Osteocyte (in vitro differentiated cells): Measurements from ENCODE around the gene PRKCI. TPM values are rescaled to one million over a fixed set of nuclear protein-coding genes. Genes with fewer than 3 reads are reported as not detected.
"Not testable (repeated sequence)": the region's sequence is repeated elsewhere in the genome, so short reads cannot be mapped to it uniquely, and the experiment has no call there.

Experiments
- DNase-seq: peaks from one replicate; pipeline ENCODE4 v3.0.0; 2021; ENCODE audit warnings: mixed read lengths; ENCODE audit not compliant: unreplicated experiment; ENCODE audit errors: extremely low spot score
- H3K27ac Mint-ChIP-seq: one replicate; pipeline ENCODE4 v1.8.0; 2021; ENCODE audit warnings: mild to moderate bottlenecking, mixed read lengths; ENCODE audit not compliant: unreplicated experiment
- H3K27me3 Mint-ChIP-seq: one replicate; pipeline ENCODE4 v1.8.0; 2021; ENCODE audit warnings: mixed read lengths; ENCODE audit not compliant: unreplicated experiment
- H3K36me3 Mint-ChIP-seq: one replicate; pipeline ENCODE4 v1.8.0; 2021; ENCODE audit warnings: mixed read lengths; ENCODE audit not compliant: unreplicated experiment
- H3K4me1 Mint-ChIP-seq: one replicate; pipeline ENCODE4 v1.8.0; 2021; ENCODE audit warnings: mixed read lengths; ENCODE audit not compliant: unreplicated experiment
- H3K4me3 Mint-ChIP-seq: one replicate; pipeline ENCODE4 v1.8.0; 2021; ENCODE audit warnings: mild to moderate bottlenecking, moderate library complexity, mixed read lengths; ENCODE audit not compliant: unreplicated experiment
- H3K9me3 Mint-ChIP-seq: one replicate; pipeline ENCODE4 v1.8.0; 2021; ENCODE audit warnings: mixed read lengths; ENCODE audit not compliant: unreplicated experiment
- total RNA-seq: library from RNA; stranded (reverse); gene quantifications from 2 replicates; pipeline ENCODE4 v1.2.1, GENCODE V29; 2021
- TF ChIP-seq, protein P1 (sequence below): fragments of 200-600 bp; sonication (generic); IDR thresholded peaks from 2 replicates; pipeline ENCODE4 v1.5.0; 2021; ENCODE audit warnings: antibody characterized with exemption, mild to moderate bottlenecking, moderate library complexity

Gene PRKCI
- total RNA-seq, 1 donor from 2014 or later = 48.0 TPM

DNA sequence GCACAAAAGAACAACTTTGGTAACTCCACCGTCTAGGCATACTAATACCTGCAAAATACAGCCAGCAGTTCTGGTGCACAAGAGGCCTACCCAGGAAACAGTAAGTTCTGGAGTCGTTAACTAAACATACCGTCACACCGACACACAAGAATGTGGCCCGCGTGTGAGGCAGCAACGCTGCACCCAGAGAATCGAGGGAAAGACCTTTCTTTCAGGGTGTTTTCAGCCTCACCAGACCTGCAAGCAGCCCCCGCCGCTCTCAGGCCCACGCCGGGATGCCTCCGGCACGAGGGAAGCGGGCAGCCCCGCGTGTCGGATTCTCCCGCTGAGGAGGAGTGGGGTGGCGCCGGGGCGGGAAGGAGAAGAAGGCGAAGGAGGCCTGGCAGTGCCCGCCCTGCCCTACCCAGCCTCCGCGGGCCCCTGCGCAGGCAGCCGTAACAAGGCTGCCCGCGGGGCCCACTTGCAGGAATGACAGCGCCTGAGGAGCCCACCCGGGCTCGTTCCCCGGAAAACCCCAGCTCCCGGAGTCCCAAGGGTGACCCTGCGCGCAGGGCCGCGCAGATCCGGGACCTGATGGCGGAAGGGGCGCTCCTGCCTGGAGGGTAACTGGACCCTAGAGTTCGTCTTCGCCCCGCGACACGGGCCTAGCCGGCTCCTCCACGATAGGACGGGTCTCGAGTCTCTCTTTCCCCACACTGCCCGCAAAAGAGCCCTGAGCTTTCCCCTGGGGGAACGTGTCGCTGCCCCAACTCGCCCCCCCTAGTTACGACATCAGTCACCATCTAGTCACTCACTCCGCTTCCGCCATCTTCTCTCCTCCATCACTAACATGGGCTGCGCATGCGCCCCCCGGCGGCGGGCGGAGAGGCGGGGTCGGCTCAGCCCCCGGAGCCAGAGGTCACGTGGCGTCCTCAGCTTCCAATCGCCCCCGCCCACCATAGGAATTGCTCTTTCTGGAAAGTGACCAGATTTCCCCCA, 41.0 kb upstream of the PRKCI start, which contains the start of gene PHC3:
TSS of gene PHC3 (minus strand) at position 826 of the 978 bp plus-strand sequence. CDS start at position 808, 18 bp downstream.
- Mint-ChIP-seq H3K36me3 (peaks cover 9% of the 10 kb centered on the region), H3K27ac (peak within 1 kb of the TSS; percentile 99), H3K27me3 (no peaks in the 10 kb centered on the region), H3K9me3 (no peaks in the 10 kb centered on the region), H3K4me3 (peak within 1 kb of the TSS; percentile 99), H3K4me1 (peaks cover 22% of the 10 kb centered on the region)
- TF ChIP-seq, protein P1, sequence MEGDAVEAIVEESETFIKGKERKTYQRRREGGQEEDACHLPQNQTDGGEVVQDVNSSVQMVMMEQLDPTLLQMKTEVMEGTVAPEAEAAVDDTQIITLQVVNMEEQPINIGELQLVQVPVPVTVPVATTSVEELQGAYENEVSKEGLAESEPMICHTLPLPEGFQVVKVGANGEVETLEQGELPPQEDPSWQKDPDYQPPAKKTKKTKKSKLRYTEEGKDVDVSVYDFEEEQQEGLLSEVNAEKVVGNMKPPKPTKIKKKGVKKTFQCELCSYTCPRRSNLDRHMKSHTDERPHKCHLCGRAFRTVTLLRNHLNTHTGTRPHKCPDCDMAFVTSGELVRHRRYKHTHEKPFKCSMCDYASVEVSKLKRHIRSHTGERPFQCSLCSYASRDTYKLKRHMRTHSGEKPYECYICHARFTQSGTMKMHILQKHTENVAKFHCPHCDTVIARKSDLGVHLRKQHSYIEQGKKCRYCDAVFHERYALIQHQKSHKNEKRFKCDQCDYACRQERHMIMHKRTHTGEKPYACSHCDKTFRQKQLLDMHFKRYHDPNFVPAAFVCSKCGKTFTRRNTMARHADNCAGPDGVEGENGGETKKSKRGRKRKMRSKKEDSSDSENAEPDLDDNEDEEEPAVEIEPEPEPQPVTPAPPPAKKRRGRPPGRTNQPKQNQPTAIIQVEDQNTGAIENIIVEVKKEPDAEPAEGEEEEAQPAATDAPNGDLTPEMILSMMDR = no peak
- DNase-seq = peak; percentile 98

DNA sequence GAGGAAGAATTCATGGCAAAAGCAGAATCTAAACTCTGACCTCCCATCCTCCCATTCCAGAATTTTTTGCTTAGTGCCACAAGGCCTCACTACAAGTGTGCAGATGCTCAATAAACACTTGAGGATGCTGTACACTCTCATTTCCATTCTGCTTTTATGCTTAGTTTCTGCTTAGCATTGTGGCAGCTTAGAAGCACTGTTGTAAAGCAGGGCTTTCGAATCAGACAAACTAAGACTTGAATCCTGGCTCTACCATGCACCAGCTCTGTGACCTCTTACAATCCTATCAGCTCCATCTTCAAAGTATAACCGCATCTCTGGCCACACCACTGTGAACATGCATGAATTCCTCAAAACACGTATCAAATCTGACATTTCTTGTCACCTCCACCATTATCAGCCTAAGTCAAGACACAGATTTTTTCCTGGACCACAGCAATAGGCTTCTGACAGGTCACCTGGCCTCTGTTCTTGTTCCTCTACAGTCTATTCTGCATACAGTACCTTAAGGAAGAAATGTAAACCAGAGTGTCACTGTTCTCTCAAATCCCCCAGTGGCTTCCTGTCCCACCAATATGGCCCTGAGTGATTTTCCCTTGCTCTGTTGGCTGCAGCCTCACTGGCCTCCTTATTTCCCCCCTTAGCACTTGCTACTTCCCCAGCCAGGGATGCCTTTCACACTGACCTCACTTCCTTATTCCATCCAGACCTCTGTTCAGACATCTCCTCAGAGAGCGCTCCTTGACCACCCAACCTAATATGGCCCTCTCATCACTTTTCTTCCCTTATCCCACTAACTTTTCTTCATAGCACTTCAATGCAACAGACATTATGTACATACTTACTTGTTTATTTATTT, 32.6 kb upstream of the PRKCI start:
- H3K9me3 Mint-ChIP-seq = no peaks in the 10 kb centered on the region
- no peak overlapping the region for H3K4me3 Mint-ChIP-seq
- peaks cover 8% of the 10 kb centered on the region for H3K27me3 Mint-ChIP-seq
- no peak for DNase-seq
- H3K27ac Mint-ChIP-seq = no peak overlapping the region
- H3K36me3 Mint-ChIP-seq = no peaks in the 10 kb centered on the region
- TF ChIP-seq, protein P1 = no peak
- H3K4me1 Mint-ChIP-seq = no peaks in the 10 kb centered on the region

DNA sequence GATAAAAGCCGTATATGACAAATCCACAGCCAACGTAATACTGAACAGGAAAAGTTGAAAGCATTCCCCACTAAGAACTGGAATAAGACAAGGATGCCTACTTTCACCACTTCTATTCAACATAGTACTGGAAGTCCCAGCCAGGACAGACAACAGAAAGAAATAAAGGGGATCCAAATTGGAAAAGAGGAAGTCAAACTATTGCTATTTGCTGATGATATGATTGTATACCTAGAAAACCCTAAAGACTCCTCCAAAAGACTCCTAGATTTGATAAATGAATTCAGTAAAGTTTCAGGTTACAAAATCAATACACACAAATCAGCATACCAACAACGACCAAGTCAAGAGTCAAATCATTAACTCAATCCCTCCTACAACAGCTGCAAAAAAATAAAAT, 26.5 kb upstream of the PRKCI start:
- H3K4me1 Mint-ChIP-seq, H3K4me3 Mint-ChIP-seq, H3K9me3 Mint-ChIP-seq, H3K36me3 Mint-ChIP-seq, H3K27ac Mint-ChIP-seq, DNase-seq: not testable (repeated sequence)
- H3K27me3 Mint-ChIP-seq = peaks cover 34% of the 10 kb centered on the region

DNA sequence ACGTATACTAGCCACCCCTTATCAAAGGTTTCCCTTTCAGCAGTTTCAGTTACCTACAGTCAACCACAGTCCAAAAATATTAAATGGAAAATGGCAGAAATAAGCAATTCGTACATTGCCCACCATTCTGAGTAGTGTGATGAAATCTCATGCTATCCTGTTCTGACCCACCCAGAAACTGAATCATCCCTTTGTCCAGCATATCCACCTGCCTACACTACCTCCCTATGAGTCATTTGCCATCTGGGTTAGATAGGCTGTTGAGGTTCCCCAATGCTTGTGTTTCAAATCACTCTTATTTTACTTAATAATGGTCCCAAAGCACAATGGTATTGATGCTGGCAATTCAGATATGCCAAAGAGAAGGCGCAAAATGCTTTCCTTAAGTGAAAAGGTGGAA, 25.4 kb upstream of the PRKCI start:
- TF ChIP-seq, protein P1 = no peak
- Mint-ChIP-seq H3K4me3 (no peak overlapping the region), H3K9me3 (no peaks in the 10 kb centered on the region), H3K36me3 (no peaks in the 10 kb centered on the region), H3K27ac (no peak overlapping the region), H3K4me1 (no peaks in the 10 kb centered on the region), H3K27me3 (peaks cover 37% of the 10 kb centered on the region)
- no peak for DNase-seq

DNA sequence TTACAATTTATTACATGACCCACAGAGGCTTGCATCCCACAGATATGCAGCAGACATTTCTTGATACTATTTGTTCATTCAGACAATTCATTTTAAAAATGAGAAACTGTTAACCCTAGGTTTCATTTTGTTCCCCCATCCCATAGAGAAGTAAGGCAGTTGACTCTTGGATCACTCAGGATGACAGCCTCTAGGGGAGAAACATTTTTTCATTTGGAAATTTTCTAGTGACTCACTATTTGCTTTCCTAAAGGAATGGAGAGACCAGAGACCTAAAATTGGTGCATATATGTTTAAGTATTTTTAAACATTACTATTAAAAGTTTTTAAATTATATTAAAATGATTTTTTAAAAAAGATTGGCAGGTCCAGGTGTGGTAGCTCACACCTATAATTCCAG, 21.2 kb upstream of the PRKCI start:
- Mint-ChIP-seq H3K4me3 (no peak overlapping the region), H3K27me3 (peaks cover 25% of the 10 kb centered on the region), H3K27ac (no peak overlapping the region), H3K9me3 (no peaks in the 10 kb centered on the region), H3K36me3 (no peaks in the 10 kb centered on the region), H3K4me1 (peaks cover 8% of the 10 kb centered on the region)
- TF ChIP-seq, protein P1 = no peak
- no peak for DNase-seq
